GM12878 (cell line): ENCODE measurements around the gene ABL1. TPM values are rescaled to one million over a fixed set of nuclear protein-coding genes. Genes with fewer than 3 reads are reported as not detected.

Experiments used
- ATAC-seq: fragments of 200-7000 bp; cut with Tn5 transposase; 3 replicates; pipeline ENCODE4 v1.9.1; 2020; ENCODE audit warnings: mild to moderate bottlenecking, moderate library complexity
- BruUV-seq: library from RNA; stranded (reverse); fragments of 400-500 nt; replicated peaks from 2 replicates; lab custom pipeline; 2021; lab: Mats Ljungman, UMichigan
- CTCF ChIA-PET: fragments of 300-600 bp; sonication (Branson Sonifier 250); formaldehyde crosslinking; extraction: SDS; loops from one replicate; lab custom pipeline; 2021; ENCODE audit warnings: inconsistent platforms; lab: Yijun Ruan, JAX
- POLR2A ChIA-PET: fragments of 350-600 bp; formaldehyde crosslinking; extraction: SDS; loops from one replicate; lab custom pipeline; 2021; ENCODE audit warnings: inconsistent platforms; lab: Charles Lee
- RAD21 ChIA-PET: fragments of 300-600 bp; sonication (Branson Sonifier 250); formaldehyde crosslinking; loops from one replicate; lab custom pipeline; 2023; ENCODE audit warnings: antibody characterized with exemption; ENCODE audit not compliant: unreplicated experiment; lab: Charles Lee
- SMC1A ChIA-PET: fragments of 300-600 bp; sonication (Branson Sonifier 250); formaldehyde crosslinking; loops from one replicate; lab custom pipeline; 2023; ENCODE audit not compliant: unreplicated experiment, uncharacterized antibody; lab: Charles Lee
- DNase-seq: peaks from one replicate; pipeline ENCODE4 v3.0.0-alpha.2; 2011; ENCODE audit warnings: low read depth, low spot score
- FAIRE-seq: peaks from 3 replicates; lab custom pipeline; 2011; peaks lifted over from hg19 to GRCh38; lab: Jason Lieb, UNC
- H2AFZ ChIP-seq: 2 replicates; pipeline ENCODE4 v1.6.0; 2011; ENCODE audit warnings: low read depth, low read length, control low read depth; ENCODE audit not compliant: control insufficient read depth
- H3K27ac ChIP-seq: 2 replicates; pipeline ENCODE4 v1.5.1; 2011; ENCODE audit warnings: control low read depth; ENCODE audit not compliant: control insufficient read depth, insufficient read depth
- H3K27me3 ChIP-seq, 2 experiments: replicated peaks in 1 of 2; 2 replicates each; pipeline versions ENCODE4 v1.6.0 to v1.6.1; 2011; ENCODE audit warnings: low read length in 1 of 2; ENCODE audit not compliant: control insufficient read depth in 2 of 2, insufficient read depth in 2 of 2
- H3K36me3 ChIP-seq, 2 experiments: 2 replicates each; pipeline ENCODE4 v1.5.1; 2011; ENCODE audit warnings: low read length in 1 of 2; ENCODE audit not compliant: control insufficient read depth in 2 of 2, insufficient read depth in 2 of 2
- H3K4me1 ChIP-seq: 2 replicates; pipeline ENCODE4 v1.6.1; 2011; ENCODE audit warnings: mild to moderate bottlenecking, low read length, moderate library complexity, mixed read lengths; ENCODE audit not compliant: control insufficient read depth, insufficient read depth
- H3K4me2 ChIP-seq: 2 replicates; pipeline ENCODE4 v1.6.0; 2011; ENCODE audit warnings: control low read depth; ENCODE audit not compliant: control insufficient read depth, insufficient read depth
- H3K4me3 ChIP-seq: fragments of 200-600 bp; sonication (generic); 2 replicates; pipeline ENCODE4 v1.5.1; 2016
- H3K79me2 ChIP-seq: 2 replicates; pipeline ENCODE4 v1.6.0; 2011; ENCODE audit warnings: low read length; ENCODE audit not compliant: control insufficient read depth, insufficient read depth
- H3K9ac ChIP-seq: 2 replicates; pipeline ENCODE4 v1.8.0; 2011; ENCODE audit warnings: low read length, control low read depth, mixed read lengths; ENCODE audit not compliant: control insufficient read depth, insufficient read depth
- H3K9me3 ChIP-seq: replicated peaks from 3 replicates; pipeline ENCODE4 v1.5.1; 2011; ENCODE audit warnings: mild to moderate bottlenecking, low read length; ENCODE audit not compliant: control insufficient read depth, insufficient read depth
- H4K20me1 ChIP-seq: 2 replicates; pipeline ENCODE4 v1.6.0; 2011; ENCODE audit not compliant: control insufficient read depth, insufficient read depth
- BMI1 ChIP-seq: fragments of 450-650 bp; IDR thresholded peaks from 2 replicates; pipeline ENCODE4 v1.6.1; 2016; ENCODE audit warnings: mild to moderate bottlenecking, moderate library complexity, borderline replicate concordance
- DPF2 ChIP-seq: fragments of 450-650 bp; IDR thresholded peaks from 2 replicates; pipeline ENCODE4 v1.6.1; 2017; ENCODE audit warnings: mild to moderate bottlenecking
- ESRRA ChIP-seq: IDR thresholded peaks from 2 replicates; pipeline ENCODE4 v1.6.1; 2012; ENCODE audit warnings: mild to moderate bottlenecking, low read length, improper control_type of control experiment
- EZH2 ChIP-seq: IDR thresholded peaks from 2 replicates; pipeline ENCODE4 v1.6.1; 2012; ENCODE audit warnings: low read depth, mild to moderate bottlenecking, control low read depth, inconsistent platforms, low read length, borderline replicate concordance; ENCODE audit not compliant: control insufficient read depth
- IRF3 ChIP-seq: fragments of 450-650 bp; IDR thresholded peaks from 2 replicates; pipeline ENCODE4 v1.6.1; 2014; ENCODE audit warnings: mild to moderate bottlenecking
- IRF5 ChIP-seq: fragments of 450-650 bp; IDR thresholded peaks from 2 replicates; pipeline ENCODE4 v1.6.1; 2017; ENCODE audit warnings: borderline replicate concordance
- LARP7 ChIP-seq: fragments of 450-650 bp; IDR thresholded peaks from 2 replicates; pipeline ENCODE4 v1.6.1; 2017; ENCODE audit warnings: mild to moderate bottlenecking
- MEF2B ChIP-seq: fragments of 450-650 bp; IDR thresholded peaks from 2 replicates; pipeline ENCODE4 v1.6.1; 2018; ENCODE audit warnings: mild to moderate bottlenecking, moderate library complexity; ENCODE audit not compliant: partially characterized antibody, poor library complexity, severe bottlenecking
- NFXL1 ChIP-seq: fragments of 450-650 bp; IDR thresholded peaks from 2 replicates; pipeline ENCODE4 v1.6.1; 2017; ENCODE audit warnings: antibody characterized with exemption, mild to moderate bottlenecking, borderline replicate concordance
- PML ChIP-seq: IDR thresholded peaks from 2 replicates; pipeline ENCODE4 v1.6.1; 2012; ENCODE audit warnings: low read length, inconsistent platforms
- SUZ12 ChIP-seq: fragments of 200-600 bp; sonication (generic); IDR thresholded peaks from one replicate; pipeline ENCODE4 v1.6.1; 2018; ENCODE audit warnings: antibody characterized with exemption, mild to moderate bottlenecking; ENCODE audit not compliant: unreplicated experiment
- TAF1 ChIP-seq: IDR thresholded peaks from 2 replicates; pipeline ENCODE4 v1.6.1; 2011; ENCODE audit warnings: mild to moderate bottlenecking, low read depth, low read length, borderline replicate concordance
- TBL1XR1 ChIP-seq: IDR thresholded peaks from 2 replicates; pipeline ENCODE4 v1.6.1; 2012; ENCODE audit warnings: low read depth, low read length, improper control_type of control experiment
- TCF12 ChIP-seq: IDR thresholded peaks from 2 replicates; pipeline ENCODE4 v1.6.1; 2011; ENCODE audit warnings: low read depth, mild to moderate bottlenecking, low read length
- WRNIP1 ChIP-seq: IDR thresholded peaks from 2 replicates; pipeline ENCODE4 v1.6.1; 2011; ENCODE audit warnings: low read depth, low read length, improper control_type of control experiment, borderline replicate concordance
- WGBS: methylation state at CpG from one replicate; pipeline ENCODE4 v1.1.6; 2016; ENCODE audit warnings: low lambda C conversion rate; ENCODE audit not compliant: insufficient replicate concordance, insufficient coverage; ENCODE audit errors: missing lambda C conversion rate; 5-methylcytosine and 5-hydroxymethylcytosine counted together
- in situ Hi-C: fragments of 300-500 bp; cut with MboI; formaldehyde crosslinking; loops from 9 replicates; pipeline ENCODE4 v1.14.3; 2018; ENCODE audit warnings: mixed read lengths
- intact Hi-C: fragments of 100-400 bp; cut with micrococcal nuclease; formaldehyde crosslinking; loops from one replicate; pipeline ENCODE4 v1.14.2; 2022; ENCODE audit not compliant: unreplicated experiment
- polyA plus RNA-seq, 11 experiments: library from polyadenylated mRNA; depleted of rRNA in 4 of 11; unstranded in 6 of 11; stranded (reverse) in 5 of 11; fragments of >200 nt; fragmentation: Nextera tagmentation in 4 of 11; fragmentation: Illumina TruSeq in 1 of 11; extraction: Ambion mirVana in 4 of 11; extraction: Trizol in 1 of 11; gene quantifications; 1 replicate in 1 of 11; 2 replicates in 10 of 11; pipeline versions ENCODE4 v1.2.1 to v1.2.3, GENCODE V29; 2011 to 2016; ENCODE audit warnings: inconsistent platforms in 2 of 11, missing spikeins in 2 of 11, low read depth in 1 of 11
- total RNA-seq, 4 experiments: library from RNA; depleted of rRNA in 3 of 4; stranded (reverse); fragments of >200 nt in 3 of 4; fragmentation: Illumina TruSeq in 1 of 4; extraction: Trizol in 1 of 4; gene quantifications; 2 replicates each; pipeline versions ENCODE4 v1.2.1 to v1.2.3, GENCODE V29; 2013 to 2021

The ABL1 gene
- total and polyA plus RNA-seq, 10 of the 15 experiments (the other 5 are each of a cell fraction or from before 2014, with no cell fraction given): 0.79 to 51.5 (median 16.3) TPM

- FAIRE-seq (no peak), ATAC-seq (no peak), DNase-seq (no peak)
- intact Hi-C loops (no loop called here), in situ Hi-C loops (loop anchor here (5.0 kb wide), 1 partner anchor 168 kb away; no protein-coding TSS in a partner anchor)
- WGBS: 99% methylated on average over 5 of the region's 5 CpGs
- CTCF ChIA-PET: no interaction called here
- Histone ChIP-seq H3K4me3 (no peak overlapping the region), H3K36me3 (peaks cover 23 to 28% of the 10 kb centered on the region in 2 experiments), H3K4me1 (peaks cover 23% of the 10 kb centered on the region), H3K9ac (no peak overlapping the region), H3K27me3 (no peaks in the 10 kb centered on the region), H3K79me2 (no peaks in the 10 kb centered on the region), H3K4me2 (no peak overlapping the region), H4K20me1 (peaks cover 3% of the 10 kb centered on the region; the same call in 1 of the 2 replicates), H2AFZ (no peak overlapping the region), H3K27ac (no peak overlapping the region), H3K9me3 (no peaks in the 10 kb centered on the region)
- RAD21 ChIA-PET: no interaction called here
- SMC1A ChIA-PET: no interaction called here
- POLR2A ChIA-PET: no interaction called here
- BruUV-seq: no TSS peak
- TF ChIP-seq EZH2: no peak
- no peak for TF ChIP-seq NFXL1
- TF ChIP-seq IRF3: no peak
- TF ChIP-seq TAF1: no peak
- no peak for TF ChIP-seq TBL1XR1
- no peak for TF ChIP-seq MEF2B
These were observed 39.7 kb downstream of the ABL1 start for GRCh38 chr9:130874783-130875182.

GRCh38 chr9:130877300-130877699 is 42.2 kb downstream of the ABL1 start:
- H3K9me3 ChIP-seq: no peaks in the 10 kb centered on the region
- ChIA-PET SMC1A (no interaction called here), POLR2A (interaction anchor here (0.7 kb wide), 1 partner anchor 188 kb away, joined by 3 read pairs; no protein-coding TSS in a partner anchor), RAD21 (no interaction called here), CTCF (interaction anchor here (1.0 to 1.6 kb wide), 3 partner anchors 11 to 171 kb away, joined by 3 to 4 read pairs (median 4); no protein-coding TSS in a partner anchor)
- no peak overlapping the region for H2AFZ ChIP-seq
- no peak overlapping the region for H3K4me2 ChIP-seq
- H3K79me2 ChIP-seq: no peaks in the 10 kb centered on the region
- H3K4me1 ChIP-seq: no peaks in the 10 kb centered on the region
- WGBS: 100% methylated on average over 3 of the region's 6 CpGs
- BruUV-seq: no TSS peak
- peaks cover 38 to 41% of the 10 kb centered on the region in 2 experiments for H3K36me3 ChIP-seq
- H4K20me1 ChIP-seq: no peaks in the 10 kb centered on the region; the same call in 1 of the 2 replicates
- in situ Hi-C loops (no loop called here), intact Hi-C loops (no loop called here)
- FAIRE-seq (no peak), DNase-seq (no peak), ATAC-seq (no peak)
- no peak overlapping the region for H3K27ac ChIP-seq
- no peak overlapping the region for H3K4me3 ChIP-seq
- H3K27me3 ChIP-seq: no peaks in the 10 kb centered on the region
- no peak overlapping the region for H3K9ac ChIP-seq
- TF ChIP-seq LARP7 (no peak), BMI1 (no peak), SUZ12 (no peak), DPF2 (no peak), ESRRA (no peak), PML (no peak), WRNIP1 (no peak), TCF12 (no peak), IRF5 (no peak), EZH2 (no peak)
